ENCODE measurements around the gene LYPD4. TPM values are rescaled to one million over a fixed set of nuclear protein-coding genes. Genes with fewer than 3 reads are reported as not detected.
A peak's percentile ranks its signal among the peaks of the same experiment; 100 is the strongest.

The LYPD4 gene
- total RNA-seq, 1 donor from 2014 or later, result not detected

- Mint-ChIP-seq H3K36me3 (ENCODE audit: low read depth) (no peaks in the 10 kb centered on the region), H3K4me1 (ENCODE audit: low read depth) (no peaks in the 10 kb centered on the region), H3K4me3 (ENCODE audit: unreplicated experiment) (no peak overlapping the region), H3K9me3 (ENCODE audit: low read depth) (no peaks in the 10 kb centered on the region), H3K27ac (ENCODE audit: unreplicated experiment) (no peak overlapping the region), H3K27me3 (ENCODE audit: low read depth) (peaks cover 50% of the 10 kb centered on the region)
- TF ChIP-seq, protein P1, sequence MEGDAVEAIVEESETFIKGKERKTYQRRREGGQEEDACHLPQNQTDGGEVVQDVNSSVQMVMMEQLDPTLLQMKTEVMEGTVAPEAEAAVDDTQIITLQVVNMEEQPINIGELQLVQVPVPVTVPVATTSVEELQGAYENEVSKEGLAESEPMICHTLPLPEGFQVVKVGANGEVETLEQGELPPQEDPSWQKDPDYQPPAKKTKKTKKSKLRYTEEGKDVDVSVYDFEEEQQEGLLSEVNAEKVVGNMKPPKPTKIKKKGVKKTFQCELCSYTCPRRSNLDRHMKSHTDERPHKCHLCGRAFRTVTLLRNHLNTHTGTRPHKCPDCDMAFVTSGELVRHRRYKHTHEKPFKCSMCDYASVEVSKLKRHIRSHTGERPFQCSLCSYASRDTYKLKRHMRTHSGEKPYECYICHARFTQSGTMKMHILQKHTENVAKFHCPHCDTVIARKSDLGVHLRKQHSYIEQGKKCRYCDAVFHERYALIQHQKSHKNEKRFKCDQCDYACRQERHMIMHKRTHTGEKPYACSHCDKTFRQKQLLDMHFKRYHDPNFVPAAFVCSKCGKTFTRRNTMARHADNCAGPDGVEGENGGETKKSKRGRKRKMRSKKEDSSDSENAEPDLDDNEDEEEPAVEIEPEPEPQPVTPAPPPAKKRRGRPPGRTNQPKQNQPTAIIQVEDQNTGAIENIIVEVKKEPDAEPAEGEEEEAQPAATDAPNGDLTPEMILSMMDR (IDR thresholded peaks at IDR 0.05), result no peak
- DNase-seq (ENCODE audit: low spot score), result no peak
Measured at GRCh38 chr19:41837981-41838708, 6.3 kb downstream of the LYPD4 start.

GRCh38 chr19:41821003-41821735 lies 23.3 kb downstream of the LYPD4 start:
- H3K27ac Mint-ChIP-seq (ENCODE audit: unreplicated experiment), result no peak overlapping the region

DNA sequence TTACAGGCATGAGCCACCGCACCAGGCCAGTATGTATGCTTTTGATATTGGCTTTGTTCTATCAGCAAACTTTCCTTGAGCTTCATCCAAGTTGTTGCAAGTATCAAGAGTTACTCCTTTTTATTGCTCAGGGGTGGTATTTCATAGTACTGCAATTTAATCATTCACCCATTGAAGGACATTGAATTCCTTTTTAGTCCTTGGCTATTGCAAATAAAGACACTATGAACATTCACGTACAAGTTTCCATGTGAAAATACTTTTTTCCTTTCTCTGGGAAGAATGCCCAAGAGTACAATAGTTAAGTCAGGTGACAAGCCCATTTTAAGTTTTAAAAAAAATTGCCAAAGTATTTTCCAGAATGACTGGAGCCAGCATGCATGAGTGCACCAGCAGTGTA lies 27.7 kb downstream of the LYPD4 start:
- TF ChIP-seq, protein P1 (IDR thresholded peaks at IDR 0.05), result no peak
- Mint-ChIP-seq H3K27me3 (ENCODE audit: low read depth) (peaks cover 25% of the 10 kb centered on the region), H3K4me3 (ENCODE audit: unreplicated experiment) (no peak overlapping the region), H3K27ac (ENCODE audit: unreplicated experiment) (no peak overlapping the region), H3K4me1 (ENCODE audit: low read depth) (no peaks in the 10 kb centered on the region), H3K36me3 (ENCODE audit: low read depth) (no peaks in the 10 kb centered on the region), H3K9me3 (ENCODE audit: low read depth) (no peaks in the 10 kb centered on the region)
- no peak for DNase-seq (ENCODE audit: low spot score)

More at GRCh38 chr19:41821003-41821735, 23.3 kb downstream of the LYPD4 start:
- Mint-ChIP-seq H3K4me1 (ENCODE audit: low read depth) (no peaks in the 10 kb centered on the region), H3K36me3 (ENCODE audit: low read depth) (no peaks in the 10 kb centered on the region), H3K4me3 (ENCODE audit: unreplicated experiment) (no peak overlapping the region), H3K27me3 (ENCODE audit: low read depth) (peaks cover 23% of the 10 kb centered on the region), H3K9me3 (ENCODE audit: low read depth) (no peaks in the 10 kb centered on the region)
- peak; percentile 44 for DNase-seq (ENCODE audit: low spot score)
- TF ChIP-seq, protein P1 (IDR thresholded peaks at IDR 0.05), result peak; percentile 70

- TF ChIP-seq, protein P1 (IDR thresholded peaks at IDR 0.05), result no peak
- H3K36me3 Mint-ChIP-seq (ENCODE audit: low read depth), result no peaks in the 10 kb centered on the region
- H3K27me3 Mint-ChIP-seq (ENCODE audit: low read depth), result peaks cover 17% of the 10 kb centered on the region
Measured at GRCh38 chr19:41815301-41815700, 29.2 kb downstream of the LYPD4 start.

GRCh38 chr19:41813911-41814310 lies 30.6 kb downstream of the LYPD4 start:
- TF ChIP-seq, protein P1 (IDR thresholded peaks at IDR 0.05), result no peak
- DNase-seq (ENCODE audit: low spot score), result peak; percentile 59
- Mint-ChIP-seq H3K27ac (ENCODE audit: unreplicated experiment) (no peak overlapping the region), H3K4me3 (ENCODE audit: unreplicated experiment) (no peak overlapping the region), H3K9me3 (ENCODE audit: low read depth) (no peaks in the 10 kb centered on the region), H3K36me3 (ENCODE audit: low read depth) (no peaks in the 10 kb centered on the region), H3K27me3 (ENCODE audit: low read depth) (peaks cover 17% of the 10 kb centered on the region), H3K4me1 (ENCODE audit: low read depth) (no peaks in the 10 kb centered on the region)

More at GRCh38 chr19:41815301-41815700, 29.2 kb downstream of the LYPD4 start:
- Mint-ChIP-seq H3K4me1 (ENCODE audit: low read depth) (no peaks in the 10 kb centered on the region), H3K9me3 (ENCODE audit: low read depth) (no peaks in the 10 kb centered on the region), H3K4me3 (ENCODE audit: unreplicated experiment) (no peak overlapping the region), H3K27ac (ENCODE audit: unreplicated experiment) (no peak overlapping the region)
- peak; percentile 10 for DNase-seq (ENCODE audit: low spot score)
